NCI-H82 (cell line): ENCODE results near the gene NEURL1.
"Not testable (repeated sequence)": the region's sequence is repeated elsewhere in the genome, so short reads cannot be mapped to it uniquely, and the experiment has no call there.

Experiments used
- DNase-seq: peaks from one replicate; lab custom pipeline; 2025; lab: John Stamatoyannopoulos, UW

NEURL1 gene

DNA sequence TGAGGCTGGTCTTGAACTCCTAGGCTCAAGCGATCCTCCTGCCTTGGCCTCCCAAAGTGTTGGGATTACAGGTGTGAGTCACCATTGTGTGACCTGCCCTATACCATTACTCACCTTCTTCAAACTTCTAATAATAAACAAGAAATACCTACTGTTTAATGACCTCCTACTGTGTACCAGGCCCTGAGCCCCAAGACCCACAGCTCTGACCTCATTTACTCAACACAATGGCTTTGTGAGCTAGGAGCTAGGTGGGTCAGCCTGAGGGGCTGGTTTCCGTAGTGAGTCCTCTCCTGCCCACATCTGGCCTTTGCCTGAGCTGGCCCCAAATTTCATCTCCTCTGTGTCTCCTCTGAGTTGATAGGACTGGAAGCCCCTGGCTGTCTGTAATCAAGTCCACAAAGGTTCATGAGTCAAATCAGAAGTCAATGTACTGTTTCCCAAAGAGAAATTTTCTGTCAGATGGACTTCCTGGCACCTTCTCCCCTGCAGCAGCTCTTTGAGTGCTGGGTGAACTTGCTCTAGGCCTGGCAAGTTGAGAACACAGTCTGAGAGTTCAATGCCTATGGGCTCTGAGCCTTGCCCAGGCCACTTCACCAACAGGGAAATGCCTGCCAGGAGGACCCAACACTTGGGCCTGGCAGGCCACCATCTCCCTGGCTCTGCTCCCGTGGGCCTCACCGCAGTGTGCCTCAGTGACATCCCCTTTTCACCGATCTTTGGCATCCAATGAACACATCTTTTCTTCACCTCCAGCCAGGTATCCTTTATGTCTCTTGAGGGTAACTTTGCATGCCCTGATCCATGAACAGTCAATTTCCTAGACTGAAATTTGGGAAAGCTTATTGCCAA lies 24.0 kb downstream of the NEURL1 start:
- no peak for DNase-seq

GRCh38 chr10:103519798-103520197 lies 26.3 kb downstream of the NEURL1 start:
- no peak for DNase-seq

DNA sequence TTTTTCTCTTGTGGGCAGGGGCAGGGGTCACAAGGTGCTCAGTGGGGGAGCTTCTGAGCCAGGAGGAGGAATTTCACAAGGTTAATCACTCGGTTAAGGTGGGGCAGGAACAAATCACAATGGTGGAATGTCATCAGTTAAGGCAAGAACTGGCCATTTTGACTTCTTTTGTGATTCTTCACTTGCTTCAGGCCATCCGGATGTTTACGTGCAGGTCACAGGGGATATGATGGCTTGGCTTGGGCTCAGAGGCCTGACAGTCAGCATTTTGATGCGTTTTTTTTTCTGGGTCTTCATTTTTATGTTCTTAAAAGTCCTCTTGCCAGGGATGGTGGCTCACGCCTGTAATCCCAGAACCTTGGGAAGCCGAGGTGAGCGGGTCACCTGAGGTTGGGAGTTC lies 28.5 kb downstream of the NEURL1 start:
- DNase-seq = not testable (repeated sequence)

DNA sequence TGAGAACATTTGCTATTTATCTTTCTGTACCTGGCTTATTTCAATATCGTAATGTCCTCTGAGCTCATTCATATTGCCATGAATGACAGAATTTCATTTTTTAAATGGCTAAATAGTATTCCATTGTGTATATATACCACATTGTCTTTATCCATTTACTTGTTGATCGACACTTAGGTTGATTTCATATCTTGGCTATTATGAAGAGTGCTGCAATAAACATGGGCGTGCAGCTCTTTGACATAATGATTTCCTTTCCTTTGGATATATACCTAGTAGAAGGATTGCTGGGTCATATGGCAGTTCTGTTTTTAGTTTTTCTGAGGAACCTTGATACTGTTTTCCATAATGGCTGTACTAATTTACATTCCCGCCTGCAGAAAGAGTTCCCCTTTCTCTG lies 30.2 kb downstream of the NEURL1 start:
- no peak for DNase-seq

- DNase-seq = no peak
Measured at GRCh38 chr10:103525901-103526300, 32.4 kb downstream of the NEURL1 start.

DNA sequence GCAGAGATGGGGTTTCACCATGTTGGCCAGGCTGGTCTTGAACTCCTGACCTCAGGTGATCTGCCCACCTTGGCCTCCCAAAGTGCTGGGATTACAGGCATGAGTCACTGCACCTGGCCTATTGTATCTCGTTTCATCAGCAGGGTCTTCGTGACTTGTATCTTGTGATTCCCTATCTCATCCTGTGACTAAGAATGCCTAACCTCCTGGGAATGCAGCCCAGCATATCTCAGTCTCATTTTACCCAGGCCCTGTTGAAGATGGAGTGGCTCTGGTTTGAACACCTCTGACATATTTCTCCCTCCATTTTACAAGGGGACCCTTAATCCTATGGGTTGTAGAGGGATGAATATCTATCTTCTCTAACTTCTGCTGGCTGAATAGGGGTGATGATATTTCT lies 34.0 kb downstream of the NEURL1 start:
- not testable (repeated sequence) for DNase-seq

DNA sequence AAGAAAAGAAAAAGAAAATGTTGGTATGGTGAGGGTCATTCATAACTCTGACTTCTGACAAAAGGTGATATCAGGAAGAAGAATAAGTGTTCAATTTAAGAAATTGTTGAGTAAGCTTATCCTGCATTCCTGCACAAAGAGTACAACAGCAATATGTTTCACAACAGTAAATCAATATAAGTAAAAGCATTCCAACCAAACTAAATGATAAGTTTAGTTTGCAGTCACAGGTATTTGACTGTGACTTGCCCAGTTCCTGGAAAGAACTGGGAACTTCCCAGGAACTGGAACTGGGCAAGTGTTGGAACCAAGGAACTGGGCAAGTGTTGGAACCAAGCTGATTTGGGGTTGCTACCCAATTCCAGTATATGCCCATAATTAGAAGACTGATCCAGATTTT lies 35.0 kb downstream of the NEURL1 start:
- DNase-seq = no peak

DNA sequence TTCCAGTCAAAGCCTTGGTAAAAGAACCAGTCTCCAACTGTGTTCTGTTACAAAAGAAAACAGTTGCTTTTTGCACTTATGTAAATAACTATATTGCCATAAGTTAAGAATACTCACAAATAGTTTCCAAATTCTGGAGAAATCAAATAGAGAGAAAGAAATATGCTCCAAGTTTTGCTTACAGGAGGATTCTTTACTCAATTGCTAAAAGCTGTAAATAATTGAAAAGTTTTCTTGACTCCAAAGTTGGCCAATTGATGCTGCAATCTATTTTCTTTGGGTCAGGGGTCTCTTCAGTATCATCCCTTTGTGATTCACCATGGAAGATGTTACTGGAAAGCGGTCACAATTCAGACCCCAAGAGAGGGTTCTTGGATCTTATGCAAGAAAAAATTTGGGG lies 36.0 kb downstream of the NEURL1 start:
- no peak for DNase-seq

GRCh38 chr10:103533827-103534226 lies 40.3 kb downstream of the NEURL1 start:
- DNase-seq = no peak

DNA sequence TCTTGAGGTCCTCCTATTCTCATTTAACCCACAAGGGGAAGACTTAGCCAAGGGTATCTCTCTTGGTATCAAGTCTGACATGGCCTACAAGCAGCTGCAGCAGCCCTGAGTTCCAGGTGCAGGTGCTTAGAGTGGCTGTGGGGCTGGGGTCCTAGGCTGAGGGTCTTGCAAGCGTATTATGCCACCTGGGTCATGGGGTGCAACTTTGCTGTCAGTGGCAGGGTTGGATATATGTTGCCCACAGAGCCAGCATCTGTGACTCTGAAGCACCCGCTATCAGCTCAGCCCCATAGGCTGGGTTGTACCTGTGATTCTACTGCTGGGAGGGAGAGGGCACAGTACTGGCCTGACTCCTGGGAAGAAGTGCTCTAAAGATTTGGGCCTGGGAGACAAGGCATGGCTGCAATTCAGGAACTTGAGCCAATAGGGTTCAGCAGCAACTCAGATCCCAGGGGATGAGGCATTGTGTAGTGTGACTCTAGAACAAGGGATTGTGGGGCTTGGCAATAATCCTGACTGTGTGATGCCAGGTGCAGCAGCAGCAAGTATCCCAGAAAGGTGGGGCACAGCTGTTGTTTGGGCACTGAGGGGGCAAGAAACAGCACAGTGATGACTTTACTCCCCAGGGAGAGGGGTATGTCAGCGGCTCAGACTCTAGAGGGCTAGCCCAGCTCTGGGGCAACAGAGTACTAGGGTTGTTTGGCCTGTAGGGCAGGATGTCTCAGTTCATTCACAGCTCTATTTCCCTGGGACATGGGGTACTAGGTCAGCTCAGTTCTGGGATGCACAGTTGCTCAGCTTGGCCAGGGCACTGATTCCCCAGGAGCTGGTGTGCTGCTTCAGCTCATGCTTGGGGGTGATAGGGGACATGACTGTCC lies 41.4 kb downstream of the NEURL1 start:
- DNase-seq = no peak

DNA sequence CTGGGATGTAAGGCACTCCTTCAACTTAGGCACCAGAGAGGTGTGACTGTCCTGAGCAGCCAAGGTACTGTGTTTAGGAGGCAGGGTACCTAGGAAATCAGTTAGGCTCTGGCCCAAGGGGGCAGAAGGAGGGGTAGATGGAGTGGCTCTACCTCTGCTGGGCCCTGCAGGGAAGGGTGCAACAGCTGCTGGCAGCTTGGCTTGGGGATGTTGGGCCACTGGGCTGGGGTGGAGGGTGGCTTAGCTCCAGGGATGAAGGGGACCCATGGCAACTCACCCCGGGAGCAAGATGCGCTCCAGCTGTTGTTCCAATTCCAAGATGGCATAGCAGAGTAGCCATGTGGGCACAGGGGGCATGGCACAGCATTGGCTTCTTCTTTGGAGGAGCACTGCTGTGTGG lies 42.1 kb downstream of the NEURL1 start:
- DNase-seq = no peak

DNA sequence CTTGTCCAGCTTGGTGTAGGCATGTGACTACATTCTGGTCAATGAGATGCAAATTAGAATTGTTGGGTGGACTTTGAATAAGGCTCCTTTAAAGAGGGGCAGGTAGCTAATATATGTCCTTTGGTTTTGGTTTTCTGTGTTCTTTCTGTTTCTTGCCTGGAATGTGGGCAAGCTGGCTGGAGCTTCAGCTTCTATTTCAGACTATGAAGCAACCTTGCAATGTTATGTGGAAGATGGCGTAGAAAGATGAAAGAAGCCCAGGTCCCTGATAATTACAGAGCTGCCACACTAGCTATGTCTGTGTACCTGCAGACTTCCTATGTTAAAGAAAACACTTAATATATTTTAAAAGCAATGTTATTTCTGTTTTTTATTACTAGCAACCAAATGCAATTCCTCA lies 46.2 kb downstream of the NEURL1 start:
- no peak for DNase-seq

GRCh38 chr10:103540722-103541121 lies 47.2 kb downstream of the NEURL1 start:
- no peak for DNase-seq

DNA sequence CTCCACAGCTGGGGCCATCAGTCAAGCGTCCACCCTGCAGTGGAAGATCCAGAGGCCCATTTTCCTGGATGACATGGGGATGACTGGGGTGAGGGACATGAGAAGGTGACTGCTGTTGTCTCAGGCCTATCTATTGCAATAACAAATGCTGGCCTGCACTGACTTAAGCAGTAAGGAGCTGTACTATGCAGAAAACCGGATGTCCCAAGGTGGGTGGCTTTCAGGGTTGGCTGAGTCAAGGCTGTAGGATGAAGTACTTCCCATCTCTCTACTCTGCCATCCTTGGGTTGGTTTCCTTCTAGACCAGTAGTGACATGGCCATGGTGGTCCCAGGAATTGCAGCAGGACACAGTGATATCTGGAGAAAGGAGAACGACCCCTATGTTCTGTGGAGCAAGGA lies 48.1 kb downstream of the NEURL1 start:
- no peak for DNase-seq

GRCh38 chr10:103542764-103543616 lies 49.5 kb downstream of the NEURL1 start:
- DNase-seq = peak; percentile 97

DNA sequence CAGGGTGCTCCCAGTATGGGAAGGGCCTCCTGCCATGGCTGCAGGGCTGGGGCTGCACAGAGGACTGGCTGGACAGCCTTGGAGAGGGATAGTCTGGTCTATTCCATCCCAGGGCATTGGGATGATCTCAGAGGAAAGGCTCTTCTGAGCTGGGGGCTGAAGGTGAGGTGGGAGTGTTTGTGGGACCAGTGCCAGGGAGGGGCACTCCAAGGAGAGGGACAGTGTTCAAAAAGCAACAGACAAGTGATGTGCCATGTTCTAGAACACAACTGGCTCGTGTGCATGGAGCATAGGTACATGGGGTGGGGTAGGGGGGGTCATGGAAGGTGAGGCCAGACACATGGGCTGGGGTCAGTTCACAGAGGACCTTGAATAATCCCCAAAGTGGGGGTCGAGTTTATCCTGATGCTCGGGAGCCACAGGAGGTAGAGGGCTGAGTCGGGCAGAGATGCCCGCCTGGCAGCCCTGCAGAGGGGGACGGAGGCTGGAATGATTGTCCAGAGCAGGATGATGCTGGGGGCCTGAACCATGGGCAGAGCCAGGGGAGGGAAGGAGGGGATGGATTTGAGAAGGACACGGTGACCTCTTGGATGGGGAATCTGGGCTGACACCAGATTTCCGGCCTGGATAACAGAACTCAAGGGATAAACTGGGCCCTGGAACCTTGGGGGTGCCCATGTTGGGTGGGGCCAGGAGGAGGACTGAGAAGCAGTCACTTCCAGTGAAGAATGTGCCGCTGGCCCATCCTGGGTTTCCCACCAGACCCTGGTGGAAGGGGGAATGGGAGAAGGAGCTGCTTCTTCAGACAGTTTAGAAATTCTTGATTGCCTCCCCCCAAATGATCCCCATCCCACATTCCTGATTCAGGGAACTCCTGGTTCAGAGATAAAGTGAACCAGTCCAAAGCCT lies 50.4 kb downstream of the NEURL1 start:
- peak; percentile 36 for DNase-seq

- DNase-seq = no peak
Measured at GRCh38 chr10:103544657-103545310, 51.3 kb downstream of the NEURL1 start.

GRCh38 chr10:103545366-103545765 lies 51.9 kb downstream of the NEURL1 start:
- no peak for DNase-seq

DNA sequence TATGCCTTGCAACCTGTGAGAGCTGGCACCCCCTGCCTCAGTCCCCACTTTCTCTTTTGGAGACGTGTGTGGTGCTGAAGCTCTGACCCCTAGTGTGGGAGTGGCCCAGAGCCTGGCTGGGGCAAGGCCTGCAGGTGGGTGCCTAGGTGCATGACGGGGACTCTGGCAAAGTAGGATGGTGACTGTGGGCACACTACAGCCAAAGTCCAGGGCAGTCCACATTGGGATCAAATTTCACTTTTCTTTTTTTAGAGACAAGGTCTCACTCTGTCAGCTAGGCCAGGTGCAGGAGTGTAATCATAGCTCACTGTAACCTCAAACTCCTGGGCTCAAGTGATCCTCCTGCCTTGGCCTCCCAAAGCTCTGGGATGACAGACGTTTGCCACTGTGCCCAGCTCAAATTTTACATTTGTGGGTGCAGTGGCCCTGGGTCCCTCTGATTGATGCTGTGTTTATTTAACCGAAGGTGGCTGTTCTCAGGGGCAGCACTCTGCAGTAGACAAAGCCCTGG lies 52.3 kb downstream of the NEURL1 start:
- no peak for DNase-seq

- DNase-seq = peak; percentile 21
Measured at GRCh38 chr10:103546401-103546800, 52.9 kb downstream of the NEURL1 start.
